OCI-LY1 (cell line): ENCODE measurements around the gene KIAA0040.

Source experiments
- EZH2 ChIP-seq: fragments of 200-600 bp; sonication (generic), shearing (Covaris generic); IDR thresholded peaks from 2 replicates; pipeline ENCODE4 v1.8.0; 2017; ENCODE audit warnings: borderline replicate concordance, mixed run types, mild to moderate bottlenecking, antibody characterized with exemption, low read length, moderate library complexity, mixed read lengths
- TF ChIP-seq, protein P1 (sequence below): fragments of 200-600 bp; sonication (generic), shearing (Covaris generic); IDR thresholded peaks from 2 replicates; pipeline ENCODE4 v1.5.1; 2017; ENCODE audit warnings: mild to moderate bottlenecking, antibody characterized with exemption, low read length, moderate library complexity, mixed read lengths

GRCh38 chr1:175209493-175209921, 16.9 kb upstream of the KIAA0040 start:
- TF ChIP-seq, protein P1, sequence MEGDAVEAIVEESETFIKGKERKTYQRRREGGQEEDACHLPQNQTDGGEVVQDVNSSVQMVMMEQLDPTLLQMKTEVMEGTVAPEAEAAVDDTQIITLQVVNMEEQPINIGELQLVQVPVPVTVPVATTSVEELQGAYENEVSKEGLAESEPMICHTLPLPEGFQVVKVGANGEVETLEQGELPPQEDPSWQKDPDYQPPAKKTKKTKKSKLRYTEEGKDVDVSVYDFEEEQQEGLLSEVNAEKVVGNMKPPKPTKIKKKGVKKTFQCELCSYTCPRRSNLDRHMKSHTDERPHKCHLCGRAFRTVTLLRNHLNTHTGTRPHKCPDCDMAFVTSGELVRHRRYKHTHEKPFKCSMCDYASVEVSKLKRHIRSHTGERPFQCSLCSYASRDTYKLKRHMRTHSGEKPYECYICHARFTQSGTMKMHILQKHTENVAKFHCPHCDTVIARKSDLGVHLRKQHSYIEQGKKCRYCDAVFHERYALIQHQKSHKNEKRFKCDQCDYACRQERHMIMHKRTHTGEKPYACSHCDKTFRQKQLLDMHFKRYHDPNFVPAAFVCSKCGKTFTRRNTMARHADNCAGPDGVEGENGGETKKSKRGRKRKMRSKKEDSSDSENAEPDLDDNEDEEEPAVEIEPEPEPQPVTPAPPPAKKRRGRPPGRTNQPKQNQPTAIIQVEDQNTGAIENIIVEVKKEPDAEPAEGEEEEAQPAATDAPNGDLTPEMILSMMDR = no peak
- TF ChIP-seq EZH2 = no peak
